Umbilical cord (tissue), 2 donors: ENCODE measurements around the gene ZNF648. TPM values are rescaled to one million over a fixed set of nuclear protein-coding genes. Genes with fewer than 3 reads are reported as not detected.
"Not testable (repeated sequence)": the region's sequence is repeated elsewhere in the genome, so short reads cannot be mapped to it uniquely, and the experiment has no call there.

ENCODE experiments used
- DNase-seq: peaks from one replicate; pipeline ENCODE4 v3.0.0-alpha.2; 2015; ENCODE audit warnings: low spot score
- total RNA-seq: library from RNA; depleted of rRNA; stranded (reverse); fragments of >200 nt; gene quantifications from one replicate; pipeline ENCODE4 v1.2.3, GENCODE V29; 2014; ENCODE audit warnings: low replicate concordance; ENCODE audit not compliant: insufficient read depth

The ZNF648 gene
- total RNA-seq, 1 donor from 2014 or later: not detected

DNA sequence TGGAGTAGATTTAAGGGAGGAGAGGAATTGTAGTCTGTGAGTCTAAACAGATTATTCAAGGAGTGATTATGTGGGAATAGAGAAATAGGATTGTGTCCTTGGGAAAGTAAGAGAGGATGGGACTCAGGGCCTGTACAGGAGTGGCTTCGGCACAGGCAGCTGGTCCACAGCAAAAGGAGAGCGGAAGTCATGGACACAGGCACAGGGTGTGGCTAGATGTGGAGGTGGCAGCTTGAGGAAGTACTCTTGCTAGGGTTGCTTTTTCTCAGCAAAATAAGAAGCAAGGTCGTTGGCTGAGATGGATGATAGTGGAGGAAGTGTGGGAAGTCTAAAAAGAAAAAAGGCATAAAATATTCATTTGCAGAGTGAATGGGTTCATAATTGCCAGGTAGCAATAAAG lies 18.5 kb upstream of the ZNF648 start:
- DNase-seq: no peak

DNA sequence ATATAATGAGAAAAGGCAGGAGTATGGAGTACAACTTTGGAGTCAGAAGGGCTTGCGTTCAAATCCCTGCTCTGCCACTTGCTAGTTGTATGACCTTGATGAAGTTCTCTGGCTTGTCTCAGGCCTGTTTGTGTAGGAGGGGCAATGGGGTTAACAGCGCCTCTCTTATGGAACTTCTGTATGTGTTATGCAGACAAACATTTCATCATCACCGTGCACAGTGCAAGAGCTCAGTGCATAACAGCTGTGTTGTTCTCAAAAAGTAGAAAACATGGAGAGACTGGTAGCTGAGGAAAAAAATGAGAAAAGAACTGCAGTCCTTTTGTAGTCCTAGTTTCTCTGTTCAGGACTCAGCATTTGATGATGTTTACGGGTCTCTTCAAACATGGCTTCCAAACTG lies 10.4 kb upstream of the ZNF648 start:
- no peak for DNase-seq

DNA sequence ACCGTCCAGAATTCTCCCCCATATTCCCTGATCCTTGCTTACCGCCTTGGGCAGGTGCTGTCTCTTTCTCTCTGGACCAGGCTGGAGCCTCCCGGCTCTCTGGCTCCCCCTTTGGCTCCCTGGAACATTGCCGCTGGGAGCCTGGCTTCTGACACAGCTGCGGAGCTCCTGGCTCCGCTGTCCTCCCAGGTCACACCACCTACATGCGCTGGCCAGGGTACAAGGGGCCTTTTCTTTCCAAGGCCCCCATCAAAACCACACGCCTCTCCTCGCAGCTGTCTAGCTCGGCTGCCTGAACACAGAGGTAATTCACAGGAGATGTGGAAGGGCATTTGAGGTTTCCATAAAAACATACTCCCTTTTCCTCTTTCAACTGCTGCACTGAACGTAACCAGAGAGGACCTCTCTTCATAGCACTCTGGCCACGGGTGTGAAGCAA lies 7.5 kb upstream of the ZNF648 start:
- DNase-seq: no peak

DNA sequence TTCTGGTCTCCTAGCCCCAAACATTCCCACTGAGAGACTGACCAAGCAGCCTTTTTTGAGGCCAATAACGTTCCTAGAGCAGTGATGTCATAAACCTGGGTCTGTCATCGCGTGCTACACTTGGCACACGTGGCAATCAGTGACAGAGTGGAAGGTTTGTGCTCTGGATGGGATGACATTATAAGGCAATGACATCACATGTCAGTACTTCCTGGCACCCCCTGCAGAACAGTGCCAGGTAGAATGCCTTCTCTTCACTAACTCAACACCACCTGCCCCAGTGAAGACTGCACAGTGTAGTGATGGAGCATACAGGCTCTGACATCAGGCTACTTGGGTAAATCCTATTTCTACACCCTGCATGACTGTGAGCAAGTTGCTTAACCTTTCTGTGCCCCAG lies 5.4 kb upstream of the ZNF648 start:
- no peak for DNase-seq

DNA sequence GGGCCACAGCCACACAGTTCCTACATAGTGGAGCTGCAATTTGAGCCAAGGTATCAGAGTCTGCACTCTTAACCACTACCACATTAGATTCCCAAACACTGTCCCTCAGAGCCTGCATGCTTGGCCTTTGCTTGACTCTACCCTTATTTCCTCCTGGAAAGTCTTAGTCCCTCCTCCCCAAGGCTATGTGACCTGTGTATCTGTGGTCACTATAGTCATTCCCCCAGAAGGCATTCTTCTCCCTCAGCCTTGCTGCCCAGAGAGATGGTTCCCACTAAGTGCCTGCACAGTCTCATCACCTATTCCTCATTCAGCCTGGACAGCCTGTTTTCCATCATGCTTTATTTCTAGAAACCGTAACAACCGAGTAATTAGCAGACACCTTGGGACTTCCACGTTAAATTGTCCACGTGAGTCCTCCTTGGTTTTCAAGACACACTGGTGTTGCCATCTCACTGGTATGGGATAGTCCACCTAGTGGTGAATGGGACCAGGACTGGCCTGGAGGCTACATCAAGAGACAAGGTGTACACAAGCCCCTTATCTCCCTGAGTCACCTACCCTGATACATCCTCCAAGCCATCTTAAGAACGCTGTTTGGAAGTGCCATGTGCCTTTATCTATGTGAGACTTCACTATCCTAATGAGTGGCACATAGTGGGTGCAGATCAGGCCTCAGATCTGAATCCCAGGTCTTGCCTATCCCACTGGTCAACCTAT lies 3.8 kb upstream of the ZNF648 start:
- DNase-seq: no peak

DNA sequence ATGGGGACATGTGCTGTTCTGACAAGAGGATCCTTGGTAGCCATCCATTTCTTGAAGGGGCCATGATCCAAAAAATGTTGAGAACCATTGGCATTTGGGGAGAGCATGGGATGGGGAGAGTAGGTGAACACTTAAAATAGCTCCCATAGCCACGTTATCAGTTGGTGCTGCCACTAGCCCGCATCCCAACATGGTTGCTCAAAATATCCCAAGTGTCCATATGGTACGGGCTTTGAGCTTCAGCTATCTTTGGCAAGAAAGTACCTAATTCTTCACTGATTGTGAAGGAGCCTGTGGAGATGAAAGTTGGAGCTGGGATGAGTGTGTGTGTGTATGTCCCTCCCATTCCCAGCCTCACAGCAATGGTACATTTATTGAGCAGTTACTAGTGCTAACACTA lies 3.1 kb upstream of the ZNF648 start:
- DNase-seq: no peak

DNA sequence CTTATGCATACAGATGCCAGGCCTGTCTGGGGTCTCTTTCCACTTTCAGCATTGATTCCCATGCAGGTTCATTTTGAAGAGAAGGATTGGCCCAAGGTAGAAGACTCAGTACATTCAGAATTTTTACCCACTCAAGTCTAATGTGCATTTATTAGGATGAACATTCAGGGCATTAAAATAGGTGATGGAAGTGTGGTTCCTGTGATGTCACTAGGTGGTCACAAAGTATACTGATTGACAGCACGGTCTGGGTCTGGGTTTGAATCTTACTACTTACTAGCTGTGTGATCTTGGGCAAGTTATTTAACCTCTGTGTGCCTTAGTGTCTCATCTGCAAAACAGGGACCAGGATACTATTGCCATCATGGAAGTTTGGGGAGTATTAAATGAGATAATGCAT lies 711 bp upstream of the ZNF648 start:
- DNase-seq: no peak

DNA sequence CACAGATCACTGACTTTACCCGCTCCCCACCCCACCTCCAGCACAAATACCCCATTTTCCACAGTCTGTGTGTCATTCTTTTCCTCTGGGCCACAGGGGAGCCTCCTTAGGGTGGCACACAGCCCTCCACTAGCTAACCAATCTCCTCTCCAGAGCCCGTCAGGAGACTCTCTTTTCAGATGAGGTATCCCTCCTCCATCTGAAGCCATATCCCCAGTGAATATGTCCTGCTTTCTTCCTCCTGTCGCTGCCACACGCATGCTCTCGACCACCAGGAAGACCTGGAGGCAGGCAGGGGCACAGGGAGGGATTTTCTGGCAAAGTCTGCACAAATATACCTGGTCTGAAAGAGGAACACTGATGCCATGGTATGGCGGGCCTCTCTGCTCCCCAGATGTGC lies 635 bp downstream of the ZNF648 start:
- DNase-seq: no peak

DNA sequence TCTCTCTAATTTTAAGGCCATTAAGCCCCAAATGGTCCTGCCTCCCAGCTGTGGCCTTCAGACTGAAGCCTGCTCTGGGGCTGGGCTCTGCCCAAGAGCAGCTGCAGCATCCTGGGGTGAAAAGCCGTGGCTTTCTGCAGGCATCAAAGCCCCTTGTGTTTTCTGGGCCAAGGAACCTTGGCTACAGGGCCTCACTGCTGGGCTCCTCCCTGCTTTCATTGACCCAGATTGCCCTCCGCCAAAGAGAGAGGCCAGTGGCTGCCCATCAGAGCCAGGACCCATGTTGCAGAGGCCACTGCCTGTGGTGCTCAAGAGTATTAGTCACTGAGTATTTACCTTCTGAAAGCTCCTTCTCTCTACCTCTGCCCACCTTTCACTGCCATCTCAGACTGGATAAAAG lies 1.6 kb downstream of the ZNF648 start:
- DNase-seq: no peak

DNA sequence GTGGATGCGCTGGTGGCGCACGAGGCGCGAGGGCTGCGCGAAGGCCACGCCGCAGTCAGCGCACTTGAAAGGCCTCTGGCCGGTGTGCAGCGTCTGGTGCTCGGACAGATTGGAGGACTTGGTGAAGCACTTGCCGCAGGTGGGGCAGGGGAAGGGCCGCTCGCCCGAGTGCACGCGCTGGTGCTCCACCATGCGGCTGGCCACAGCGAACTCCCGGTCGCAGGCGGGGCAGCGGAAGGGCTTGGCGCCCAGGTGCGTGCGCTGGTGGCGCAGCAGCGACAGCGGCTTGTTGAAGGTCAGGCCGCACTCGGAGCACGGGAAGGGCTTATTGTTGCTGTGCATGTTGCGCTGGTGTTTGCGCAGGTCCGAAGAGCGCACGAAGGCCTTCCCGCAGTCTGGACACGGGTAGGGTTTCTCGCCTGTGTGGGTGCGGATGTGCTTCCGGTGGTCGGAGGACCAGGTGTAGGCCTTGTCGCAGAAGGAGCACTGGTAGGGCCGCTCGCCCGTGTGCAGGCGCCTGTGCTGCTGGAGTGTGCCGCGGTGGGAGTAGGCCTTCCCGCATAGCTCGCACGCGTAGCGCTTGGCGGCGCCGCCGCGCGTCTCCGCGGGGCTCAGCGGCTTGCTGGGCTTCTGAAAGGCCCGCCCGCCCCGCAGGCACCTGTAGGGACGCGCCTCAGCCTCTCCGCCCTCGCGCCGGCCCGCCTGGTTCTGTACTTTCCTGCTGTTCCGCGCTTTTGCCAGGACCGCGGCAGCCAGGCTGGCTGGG lies 4.7 kb downstream of the ZNF648 start:
- DNase-seq: no peak

DNA sequence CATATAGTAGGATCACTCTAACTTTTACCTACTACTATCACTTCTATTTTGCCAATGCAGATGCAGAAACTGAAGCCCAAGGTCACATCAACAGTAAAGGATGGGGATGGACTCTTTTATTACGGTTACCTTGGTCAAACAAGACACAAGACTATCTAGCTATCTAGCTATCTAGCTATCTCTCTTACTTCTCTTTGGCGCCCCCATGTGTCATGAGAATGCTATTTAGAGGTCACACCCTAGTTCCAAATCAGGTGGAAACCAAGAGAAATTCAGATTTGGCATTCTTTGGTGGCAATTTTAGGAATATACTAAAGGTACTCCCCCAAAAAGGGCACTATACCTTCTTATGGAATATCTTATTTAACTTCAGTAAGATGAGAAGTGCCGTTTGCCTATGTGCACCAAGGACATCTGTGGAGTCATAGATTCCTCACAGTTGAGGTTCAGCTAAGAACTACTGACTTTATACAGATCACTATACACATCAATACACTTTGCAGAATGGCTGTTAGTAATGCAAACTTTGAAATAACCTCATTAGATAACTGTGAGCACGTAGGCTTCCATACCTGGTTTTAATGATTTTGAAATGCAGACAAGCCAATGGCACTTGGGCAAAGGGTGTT lies 6.7 kb downstream of the ZNF648 start:
- DNase-seq: peak; percentile 27

DNA sequence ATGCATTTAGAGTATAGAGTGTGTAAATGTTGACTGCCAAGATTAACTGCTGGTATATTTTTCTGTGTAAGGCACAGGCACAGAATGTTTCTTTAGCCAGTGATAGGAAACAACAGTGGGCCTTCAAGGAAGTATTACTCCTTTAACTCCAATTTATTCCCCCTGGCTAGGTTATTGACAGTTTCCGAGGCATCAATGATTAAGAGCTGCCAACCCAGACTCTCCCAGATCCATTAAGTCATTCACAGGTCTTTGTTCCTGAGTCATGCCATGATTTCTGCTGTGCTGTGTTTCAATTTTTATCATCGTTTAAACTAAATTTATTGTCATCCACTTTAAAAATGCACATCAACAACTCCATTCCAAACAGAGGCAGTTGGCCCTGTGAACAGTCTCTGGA lies 9.2 kb downstream of the ZNF648 start:
- no peak for DNase-seq

DNA sequence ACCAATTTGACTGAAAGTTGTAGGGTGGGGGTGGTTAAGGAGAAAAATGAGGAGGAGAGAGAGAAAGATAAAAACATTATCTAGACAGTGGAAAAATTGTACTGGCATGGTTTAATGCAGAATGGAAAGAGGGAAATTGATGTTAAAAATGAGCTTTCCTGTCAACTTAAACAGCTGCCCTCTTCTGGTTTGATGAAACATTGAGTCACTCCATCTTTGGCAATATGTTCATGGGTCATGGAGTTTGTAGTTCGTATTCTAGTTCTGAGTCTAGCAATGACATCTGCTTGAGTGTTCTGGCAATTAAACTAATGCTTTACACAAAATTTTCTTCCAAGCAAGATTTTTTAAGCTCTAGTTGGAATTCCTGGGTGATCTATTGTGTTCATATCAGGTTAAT lies 9.6 kb downstream of the ZNF648 start:
- DNase-seq: no peak

DNA sequence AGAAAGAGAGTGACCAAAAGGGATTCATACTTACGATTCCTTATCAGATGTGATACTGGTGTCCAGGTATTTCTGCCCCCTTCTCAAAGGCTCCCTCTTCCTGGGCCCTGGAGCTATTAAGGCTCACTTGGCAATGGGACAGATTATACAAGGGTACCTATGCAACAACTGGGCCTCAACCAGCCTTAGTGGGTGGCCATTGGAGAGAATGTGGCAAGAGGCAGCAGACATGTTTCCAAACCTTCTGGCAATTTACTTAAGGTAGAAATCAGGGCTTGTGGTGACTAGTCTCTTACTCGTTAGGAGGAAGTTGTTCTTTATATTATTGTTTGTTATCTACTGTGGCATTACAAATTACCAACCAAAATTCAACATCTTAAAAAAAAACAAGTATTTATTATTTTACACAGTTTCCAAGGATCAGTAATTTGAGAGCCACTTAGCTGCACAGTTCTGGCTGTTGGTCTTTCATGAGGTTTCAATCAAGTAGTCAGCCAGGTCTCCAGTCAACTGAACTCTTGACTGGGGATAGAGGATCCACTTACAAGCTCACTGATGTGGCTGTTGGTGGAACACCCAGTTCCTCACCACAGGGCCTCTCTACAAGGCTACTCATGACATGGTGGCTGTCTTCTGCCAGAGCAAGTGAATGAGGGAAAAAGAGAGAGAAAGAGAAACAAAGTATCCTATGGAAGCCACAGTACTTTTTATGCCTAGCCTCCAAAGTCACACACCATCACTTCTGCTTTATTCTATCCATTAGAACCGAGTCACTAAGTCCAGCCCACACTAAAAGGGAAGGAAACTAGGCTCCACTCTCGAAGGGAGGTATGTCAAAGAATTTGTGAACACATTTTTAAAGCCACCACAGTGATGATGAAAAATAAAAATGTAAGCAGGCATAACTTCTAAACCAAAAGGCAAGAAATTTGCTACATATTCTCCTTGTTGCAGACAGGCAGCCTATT lies 10.7 kb downstream of the ZNF648 start:
- no peak for DNase-seq

DNA sequence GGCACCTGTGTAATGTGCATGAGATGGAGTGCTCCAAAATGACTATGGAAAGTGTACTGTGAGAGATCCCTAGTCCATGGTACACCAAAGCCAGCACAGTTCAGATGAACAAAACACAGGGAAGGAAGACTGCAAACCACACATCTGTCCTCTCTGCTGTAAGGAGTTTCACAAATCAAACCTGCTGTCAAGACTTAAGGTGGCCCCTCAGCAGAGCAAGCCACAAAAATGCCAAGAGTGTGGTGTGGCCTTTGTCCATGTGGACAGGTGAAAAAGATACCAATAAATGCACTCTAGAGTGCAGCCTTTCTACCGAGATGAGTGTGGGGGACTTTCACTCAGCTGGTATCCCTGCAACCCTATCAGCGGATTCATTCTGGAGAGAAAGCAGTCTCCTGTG lies 12.9 kb downstream of the ZNF648 start:
- no peak for DNase-seq

DNA sequence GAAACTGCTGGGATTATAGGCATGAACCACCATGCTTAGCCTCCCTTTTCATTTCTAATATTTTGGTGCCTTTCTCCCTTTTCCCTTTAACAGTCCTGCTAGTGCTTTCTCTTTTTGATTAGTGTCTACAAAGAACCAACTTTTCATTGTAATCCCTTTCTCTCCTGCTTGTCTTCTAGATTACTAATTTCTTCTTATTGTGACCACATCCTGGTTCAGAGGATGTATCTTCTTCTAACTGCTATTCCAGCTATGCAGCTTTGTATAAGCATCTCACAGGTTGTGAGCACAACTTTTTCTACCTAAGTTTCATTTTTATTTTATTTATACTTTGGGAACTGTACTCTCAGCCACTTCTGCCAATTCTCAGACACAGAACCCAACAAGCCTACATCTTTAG lies 14.7 kb downstream of the ZNF648 start:
- DNase-seq: no peak

DNA sequence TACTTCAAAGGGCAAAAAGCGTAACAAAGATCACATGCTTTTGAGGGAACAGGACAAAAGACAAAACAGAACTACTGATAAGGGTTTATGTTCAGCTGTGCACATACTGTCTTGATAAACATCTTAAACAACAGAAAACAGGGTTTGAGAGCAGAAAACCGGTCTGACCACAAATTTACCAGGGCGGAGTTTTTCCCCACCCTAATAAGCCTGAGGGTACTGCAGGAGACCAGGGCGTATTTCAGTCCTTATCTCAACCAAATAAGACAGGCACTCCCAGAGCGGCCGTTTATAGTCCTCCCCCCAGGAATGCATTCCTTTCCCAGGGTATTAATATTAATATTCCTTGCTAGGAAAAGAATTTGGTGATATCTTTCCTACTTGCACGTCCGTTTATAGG lies 16.0 kb downstream of the ZNF648 start:
- not testable (repeated sequence) for DNase-seq

DNA sequence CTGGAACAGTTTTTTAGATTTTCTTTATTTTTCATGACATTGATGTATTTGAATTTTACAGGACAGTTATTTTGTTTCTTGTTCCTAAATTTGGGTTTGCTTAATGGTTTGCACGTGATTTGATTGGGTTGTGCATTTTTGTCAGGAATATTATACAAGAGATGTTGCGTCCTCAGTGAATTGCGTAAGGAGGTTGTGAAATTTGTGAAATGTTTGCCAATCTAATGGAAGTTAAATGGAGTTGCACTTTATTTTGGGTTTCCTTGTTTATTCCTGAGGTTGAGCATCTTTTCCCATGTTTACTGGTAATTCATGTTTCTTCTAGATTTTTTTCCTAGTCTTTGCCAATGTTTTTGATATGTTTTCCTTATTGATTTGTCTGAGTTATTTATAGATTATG lies 19.9 kb downstream of the ZNF648 start:
- no peak for DNase-seq

DNA sequence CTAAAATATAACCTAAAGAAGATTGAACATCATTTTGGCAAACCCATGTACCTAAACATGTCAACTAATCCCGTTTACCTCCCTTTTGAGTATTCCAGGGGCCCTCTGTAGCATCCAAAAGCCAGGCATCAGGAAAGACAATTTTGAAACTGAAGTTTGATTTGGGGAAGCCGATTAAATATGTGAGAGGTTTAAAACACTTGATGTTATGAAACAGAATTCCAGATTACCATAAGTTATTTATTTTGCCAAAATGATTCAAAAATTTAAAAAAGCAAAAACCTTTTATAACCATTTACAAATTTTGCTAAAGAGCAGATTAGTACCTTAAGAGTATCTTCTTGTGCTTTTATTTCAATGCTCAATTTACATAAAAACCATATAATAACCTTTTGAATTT lies 23.3 kb downstream of the ZNF648 start:
- no peak for DNase-seq

DNA sequence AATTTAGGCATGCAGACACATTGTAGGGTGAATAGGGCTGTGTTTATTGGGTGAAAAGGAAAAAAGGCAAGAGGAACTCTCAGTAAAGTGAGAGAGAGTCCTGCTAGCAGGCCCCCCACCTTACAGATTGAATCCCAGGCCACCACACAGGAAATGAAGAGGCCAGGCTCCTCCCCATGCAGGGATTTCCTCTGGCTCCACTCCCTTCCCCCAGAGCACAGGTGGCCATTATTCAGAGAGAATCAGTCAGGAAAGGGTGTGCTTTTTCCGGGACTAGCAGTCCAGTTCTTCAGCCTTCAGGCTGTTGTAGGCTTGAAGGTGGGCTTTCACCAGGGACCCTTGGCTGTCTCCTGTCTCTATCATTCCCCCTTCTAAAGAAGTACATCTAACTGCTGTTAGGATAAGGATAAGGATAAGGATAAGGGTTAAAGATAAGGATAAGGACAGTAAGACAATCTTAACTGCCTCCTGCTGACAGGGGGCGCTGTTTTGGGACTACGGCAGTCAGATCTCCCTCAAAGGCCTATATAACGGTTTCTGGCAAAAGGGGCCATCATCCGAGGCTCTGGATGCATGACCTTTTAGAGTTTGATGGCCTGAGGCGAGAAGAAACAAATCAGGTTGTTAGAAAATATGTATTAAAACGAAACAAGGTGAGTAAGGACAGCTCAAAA lies 26.3 kb downstream of the ZNF648 start:
- no peak for DNase-seq

DNA sequence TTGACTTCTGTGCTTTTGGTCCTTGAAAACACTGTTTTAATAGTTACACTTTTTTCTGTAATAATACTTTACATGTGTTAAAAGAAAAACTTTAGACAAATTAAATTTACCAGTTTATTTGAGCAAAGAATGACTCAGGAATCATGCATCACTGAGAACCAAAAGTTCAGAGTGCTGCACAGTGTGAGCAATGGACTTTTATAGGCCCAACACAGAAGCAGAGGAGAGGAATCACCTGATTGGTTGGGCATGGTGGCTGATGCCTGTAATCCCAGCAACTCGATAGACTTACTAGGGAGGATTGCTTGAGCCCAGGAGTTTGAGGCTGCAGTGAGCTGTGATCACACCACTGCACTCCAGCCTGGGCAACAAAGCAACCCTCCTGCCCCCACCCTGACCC lies 29.3 kb downstream of the ZNF648 start:
- DNase-seq: no peak
